ENCODE data around the gene PRUNE2.

The PRUNE2 gene

DNA sequence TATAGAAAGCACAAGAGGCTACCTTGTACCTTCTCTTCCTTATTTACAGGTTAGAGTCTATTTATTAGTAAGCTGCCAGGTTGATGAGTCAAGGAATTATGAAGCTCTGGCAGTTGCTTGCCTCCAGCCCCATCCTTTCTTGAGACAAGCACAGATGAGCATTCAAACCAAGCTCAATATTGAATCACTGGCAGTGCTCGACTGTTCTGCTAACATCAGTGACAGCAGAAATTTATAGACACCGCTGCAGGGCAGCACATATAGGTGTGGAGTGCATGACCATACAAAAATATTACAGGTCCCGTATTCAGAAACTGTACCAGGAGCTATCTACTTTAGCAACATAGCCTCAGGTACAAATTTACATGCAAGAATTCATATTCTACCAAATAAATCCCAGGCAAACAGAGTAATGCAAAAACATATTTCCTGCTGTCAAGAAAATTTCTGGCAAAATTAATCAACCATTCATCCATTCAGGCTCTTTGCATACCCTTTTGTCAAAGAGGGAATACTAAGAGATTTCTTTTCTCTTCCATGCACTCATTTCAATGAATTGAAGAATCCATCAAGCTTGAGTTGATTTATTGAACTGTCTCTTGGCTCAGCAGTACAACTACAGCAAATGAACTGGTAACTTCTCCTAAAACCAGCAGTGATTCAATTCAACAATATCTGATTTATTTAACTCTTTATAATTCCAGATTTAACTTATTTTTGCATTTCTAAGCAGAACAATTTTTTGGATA lies 168.6 kb downstream of the PRUNE2 start:
- no peak for DNase-seq (ENCODE audit: low read depth in 3 of 3, low spot score in 1 of 3)

GRCh38 chr9:76734716-76735115 lies 171.2 kb downstream of the PRUNE2 start:
- DNase-seq (ENCODE audit: low read depth in 3 of 3, low spot score in 1 of 3) = no peak

- no peak for DNase-seq (ENCODE audit: low read depth in 3 of 3, low spot score in 1 of 3)
Observed at GRCh38 chr9:76733096-76733495, 172.8 kb downstream of the PRUNE2 start.

- DNase-seq (ENCODE audit: low read depth in 3 of 3, low spot score in 1 of 3) = no peak
Observed at GRCh38 chr9:76732341-76732958, 173.5 kb downstream of the PRUNE2 start.

DNA sequence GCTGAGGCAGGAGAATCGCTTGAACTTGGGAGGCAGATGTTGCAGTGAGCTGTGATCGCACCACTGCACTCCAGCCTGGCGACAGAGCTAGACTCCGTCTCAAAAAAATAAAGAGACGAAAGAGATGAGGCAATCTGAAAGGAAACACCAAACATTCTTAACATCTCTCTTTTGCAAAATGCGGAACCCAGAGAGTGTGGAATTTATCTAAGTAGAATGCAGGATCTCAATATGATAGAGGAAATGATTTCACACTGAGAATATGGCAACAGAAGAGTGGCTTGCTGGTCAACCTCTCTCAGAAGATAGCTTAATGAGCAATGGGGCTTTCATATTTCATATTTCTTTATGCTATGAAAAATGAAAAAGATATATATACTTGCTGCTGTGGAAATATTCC lies 175.1 kb downstream of the PRUNE2 start:
- DNase-seq (ENCODE audit: low read depth in 3 of 3, low spot score in 1 of 3) = no peak

- DNase-seq (ENCODE audit: low read depth in 3 of 3, low spot score in 1 of 3) = no peak
Observed at GRCh38 chr9:76729980-76730737, 175.8 kb downstream of the PRUNE2 start.

- no peak for DNase-seq (ENCODE audit: low read depth in 3 of 3, low spot score in 1 of 3)
Observed at GRCh38 chr9:76729116-76729515, 176.8 kb downstream of the PRUNE2 start.

DNA sequence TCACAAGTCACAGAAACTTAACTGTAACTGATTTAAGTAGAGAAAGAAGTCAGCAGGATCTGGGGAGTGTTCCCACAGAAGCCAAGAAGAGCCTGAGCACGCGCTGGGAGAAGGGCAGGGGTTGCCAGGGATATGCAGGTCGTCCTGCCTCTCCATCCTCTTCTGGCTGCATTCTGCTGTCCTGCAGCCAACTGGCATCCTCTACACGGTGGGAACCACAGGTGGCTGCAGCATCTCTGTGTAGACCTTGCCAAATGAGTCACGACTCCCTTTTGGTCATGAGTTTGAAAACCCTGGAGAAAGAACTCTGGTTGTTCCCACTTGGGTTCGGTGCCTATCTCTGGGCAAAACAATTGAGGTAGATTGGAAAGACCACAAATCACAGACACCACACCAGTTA lies 180.0 kb downstream of the PRUNE2 start:
- no peak for DNase-seq (ENCODE audit: low read depth in 3 of 3, low spot score in 1 of 3)

- no peak for DNase-seq (ENCODE audit: low read depth in 3 of 3, low spot score in 1 of 3)
Observed at GRCh38 chr9:76725011-76725546, 180.8 kb downstream of the PRUNE2 start.

GRCh38 chr9:76720245-76720644 lies 185.7 kb downstream of the PRUNE2 start:
- DNase-seq (ENCODE audit: low read depth in 3 of 3, low spot score in 1 of 3) = no peak

- DNase-seq (ENCODE audit: low read depth in 3 of 3, low spot score in 1 of 3) = no peak
Observed at GRCh38 chr9:76718166-76718565, 187.7 kb downstream of the PRUNE2 start.

GRCh38 chr9:76717613-76718012 lies 188.3 kb downstream of the PRUNE2 start:
- DNase-seq (ENCODE audit: low read depth in 3 of 3, low spot score in 1 of 3) = no peak

DNA sequence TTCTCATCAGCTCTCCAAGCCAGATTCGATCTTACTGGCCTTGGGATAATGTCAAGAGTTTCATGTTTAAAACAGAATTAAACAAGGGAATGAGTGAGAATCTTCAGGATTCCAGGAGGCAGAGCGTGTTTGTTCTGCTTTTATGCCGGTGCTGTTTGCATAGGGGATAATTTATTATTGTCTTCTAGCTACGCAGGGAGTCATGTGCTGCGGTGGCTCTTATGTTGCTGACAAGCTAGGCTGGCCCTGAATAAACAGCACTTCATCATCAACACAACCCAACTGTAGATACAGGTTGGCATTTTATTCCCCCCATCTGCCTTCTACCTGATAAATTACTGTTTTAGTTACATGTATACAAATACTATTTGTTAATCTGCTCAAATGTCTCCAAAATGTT lies 188.7 kb downstream of the PRUNE2 start:
- DNase-seq (ENCODE audit: low read depth in 3 of 3, low spot score in 1 of 3) = no peak

GRCh38 chr9:76716085-76716672 lies 189.7 kb downstream of the PRUNE2 start:
- no peak for DNase-seq (ENCODE audit: low read depth in 3 of 3, low spot score in 1 of 3)

DNA sequence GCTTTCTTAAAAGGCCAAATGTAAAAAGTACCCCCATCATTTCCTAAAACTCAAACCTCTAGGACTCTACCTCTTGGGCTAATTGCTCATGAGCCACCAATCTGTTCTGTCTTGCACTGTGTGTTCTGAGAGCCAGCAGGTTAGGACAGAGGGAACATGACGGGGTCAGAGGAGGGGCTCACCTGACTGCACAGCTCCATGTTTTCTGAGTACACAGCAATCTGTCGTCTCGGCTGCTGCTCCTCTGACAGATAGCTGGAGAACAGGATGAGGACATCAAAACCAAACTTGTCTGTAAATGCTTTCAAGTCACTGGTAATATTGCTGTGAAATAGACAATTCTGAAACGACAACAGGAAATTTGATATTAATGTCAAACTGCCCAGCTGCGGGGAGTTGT lies 192.5 kb downstream of the PRUNE2 start:
- DNase-seq (ENCODE audit: low read depth in 3 of 3, low spot score in 1 of 3) = no peak

- DNase-seq (ENCODE audit: low read depth in 3 of 3, low spot score in 1 of 3) = no peak
Observed at GRCh38 chr9:76709020-76709419, 196.9 kb downstream of the PRUNE2 start.

GRCh38 chr9:76707510-76707909 lies 198.4 kb downstream of the PRUNE2 start:
- no peak for DNase-seq (ENCODE audit: low read depth in 3 of 3, low spot score in 1 of 3)

GRCh38 chr9:76704593-76705204 lies 201.2 kb downstream of the PRUNE2 start:
- no peak for DNase-seq (ENCODE audit: low read depth in 3 of 3, low spot score in 1 of 3)

- DNase-seq (ENCODE audit: low read depth in 3 of 3, low spot score in 1 of 3) = no peak
Observed at GRCh38 chr9:76703270-76703669, 202.6 kb downstream of the PRUNE2 start.

- no peak for DNase-seq (ENCODE audit: low read depth in 3 of 3, low spot score in 1 of 3)
Observed at GRCh38 chr9:76701441-76702039, 204.4 kb downstream of the PRUNE2 start.

GRCh38 chr9:76700916-76701315 lies 205.0 kb downstream of the PRUNE2 start:
- DNase-seq (ENCODE audit: low read depth in 3 of 3, low spot score in 1 of 3) = no peak
